Measurements from ENCODE around the gene PANK4.

The PANK4 gene

GRCh38 chr1:2476061-2476999, 50.1 kb downstream of the PANK4 start, which contains the start of gene PLCH2:
PLCH2 (plus strand) TSS chr1:2476289; CDS start chr1:2476589, 300 bp downstream.
- no peak for DNase-seq (ENCODE audit: low read depth in 2 of 2)

- DNase-seq (ENCODE audit: low read depth in 2 of 2): no peak
Measured at GRCh38 chr1:2475571-2475970, 50.8 kb downstream of the PANK4 start.

GRCh38 chr1:2474933-2475371, 51.4 kb downstream of the PANK4 start:
- DNase-seq (ENCODE audit: low read depth in 2 of 2): no peak

GRCh38 chr1:2474104-2474844, 52.1 kb downstream of the PANK4 start:
- no peak for DNase-seq (ENCODE audit: low read depth in 2 of 2)

GRCh38 chr1:2473198-2473597, 53.2 kb downstream of the PANK4 start:
- no peak for DNase-seq (ENCODE audit: low read depth in 2 of 2)

- no peak for DNase-seq (ENCODE audit: low read depth in 2 of 2)
Measured at GRCh38 chr1:2472561-2473177, 53.7 kb downstream of the PANK4 start.

- no peak for DNase-seq (ENCODE audit: low read depth in 2 of 2)
Measured at GRCh38 chr1:2472109-2472508, 54.3 kb downstream of the PANK4 start.

- DNase-seq (ENCODE audit: low read depth in 2 of 2): no peak
Measured at GRCh38 chr1:2471587-2472001, 54.8 kb downstream of the PANK4 start.

GRCh38 chr1:2471159-2471471, 55.3 kb downstream of the PANK4 start:
- DNase-seq (ENCODE audit: low read depth in 2 of 2): no peak

GRCh38 chr1:2470290-2471158, 55.9 kb downstream of the PANK4 start:
- no peak for DNase-seq (ENCODE audit: low read depth in 2 of 2)

- no peak for DNase-seq (ENCODE audit: low read depth in 2 of 2)
Measured at GRCh38 chr1:2469103-2469940, 57.1 kb downstream of the PANK4 start.

- DNase-seq (ENCODE audit: low read depth in 2 of 2): no peak
Measured at GRCh38 chr1:2468540-2468939, 57.9 kb downstream of the PANK4 start.

GRCh38 chr1:2468041-2468472, 58.3 kb downstream of the PANK4 start:
- peak in 1 of 2 donors; percentile 31 for DNase-seq (ENCODE audit: low read depth in 2 of 2)

- DNase-seq (ENCODE audit: low read depth in 2 of 2): peak; percentile 18 to 30
Measured at GRCh38 chr1:2466958-2467554, 59.3 kb downstream of the PANK4 start.

GRCh38 chr1:2466270-2466665, 60.1 kb downstream of the PANK4 start:
- DNase-seq (ENCODE audit: low read depth in 2 of 2): no peak

- no peak for DNase-seq (ENCODE audit: low read depth in 2 of 2)
Measured at GRCh38 chr1:2465371-2466269, 60.8 kb downstream of the PANK4 start.

- no peak for DNase-seq (ENCODE audit: low read depth in 2 of 2)
Measured at GRCh38 chr1:2463396-2463795, 63.0 kb downstream of the PANK4 start.

- DNase-seq (ENCODE audit: low read depth in 2 of 2): no peak
Measured at GRCh38 chr1:2462819-2463218, 63.6 kb downstream of the PANK4 start.
